RWPE2 (cell line): ENCODE data around the gene XRCC3.
A peak's percentile ranks its signal among the peaks of the same experiment; 100 is the strongest.

Experiments used
- ATAC-seq: fragments of 200-7000 bp; cut with Tn5 transposase; 3 replicates; pipeline ENCODE4 v1.9.1; 2021; ENCODE audit warnings: low read depth
- DNase-seq: peaks from one replicate; pipeline ENCODE4 v3.0.0-alpha.2; 2020; ENCODE audit warnings: low spot score
- H3K27ac ChIP-seq: fragments of 450-650 bp; 2 replicates; pipeline ENCODE4 v1.5.1; 2017; ENCODE audit warnings: mild to moderate bottlenecking; ENCODE audit not compliant: poor library complexity, severe bottlenecking
- H3K27me3 ChIP-seq: fragments of 250-450 bp; sonication (Bioruptor Pico); 2 replicates; pipeline ENCODE4 v1.5.1; 2021; ENCODE audit warnings: mild to moderate bottlenecking, moderate library complexity; ENCODE audit not compliant: insufficient read depth, poor library complexity, severe bottlenecking
- H3K36me3 ChIP-seq: fragments of 250-450 bp; sonication (Bioruptor Pico); 2 replicates; pipeline ENCODE4 v1.5.1; 2020; ENCODE audit warnings: low read depth, mild to moderate bottlenecking, moderate library complexity
- H3K4me1 ChIP-seq: fragments of 250-450 bp; sonication (Bioruptor Pico); 2 replicates; pipeline ENCODE4 v1.5.1; 2021; ENCODE audit warnings: mild to moderate bottlenecking, moderate library complexity; ENCODE audit not compliant: insufficient read depth, poor library complexity, severe bottlenecking
- H3K4me3 ChIP-seq: fragments of 250-450 bp; sonication (Bioruptor Pico); 2 replicates; pipeline ENCODE4 v1.5.1; 2021; ENCODE audit warnings: mild to moderate bottlenecking, moderate library complexity; ENCODE audit not compliant: severe bottlenecking
- H3K9me3 ChIP-seq: fragments of 250-450 bp; sonication (Bioruptor Pico); 2 replicates; pipeline ENCODE4 v1.5.1; 2021; ENCODE audit warnings: mild to moderate bottlenecking, moderate library complexity; ENCODE audit not compliant: severe bottlenecking
- CTCF ChIP-seq: fragments of 450-650 bp; IDR thresholded peaks from one replicate; pipeline ENCODE4 v1.5.1; 2017; ENCODE audit warnings: mild to moderate bottlenecking, moderate library complexity; ENCODE audit not compliant: poor library complexity, severe bottlenecking

Gene XRCC3

GRCh38 chr14:103730490-103731035 is 15.3 kb upstream of the XRCC3 start:
- TF ChIP-seq CTCF: no peak
- ATAC-seq: no peak
- Histone ChIP-seq H3K9me3 (no peaks in the 10 kb centered on the region), H3K4me1 (no peaks in the 10 kb centered on the region), H3K36me3 (peaks cover 78% of the 10 kb centered on the region), H3K27me3 (no peaks in the 10 kb centered on the region), H3K4me3 (no peak overlapping the region), H3K27ac (no peak overlapping the region)
- no peak for DNase-seq

- no peak overlapping the region for H3K27ac ChIP-seq
- DNase-seq: peak; percentile 69
- no peak overlapping the region for H3K4me3 ChIP-seq
- H3K9me3 ChIP-seq: no peaks in the 10 kb centered on the region
- no peak for TF ChIP-seq CTCF
- no peak; the same call in 2 of the 3 replicates for ATAC-seq
- peaks cover 82% of the 10 kb centered on the region for H3K36me3 ChIP-seq
- H3K27me3 ChIP-seq: no peaks in the 10 kb centered on the region
- no peaks in the 10 kb centered on the region for H3K4me1 ChIP-seq
These were observed 14.5 kb upstream of the XRCC3 start for GRCh38 chr14:103729496-103730448.

- Histone ChIP-seq H3K4me3 (no peak overlapping the region), H3K4me1 (no peaks in the 10 kb centered on the region), H3K36me3 (peaks cover 76% of the 10 kb centered on the region), H3K9me3 (no peaks in the 10 kb centered on the region), H3K27ac (no peak overlapping the region), H3K27me3 (no peaks in the 10 kb centered on the region)
- TF ChIP-seq CTCF: no peak
- ATAC-seq: no peak
- no peak for DNase-seq
These were observed 13.5 kb upstream of the XRCC3 start for GRCh38 chr14:103728721-103729120.

DNA sequence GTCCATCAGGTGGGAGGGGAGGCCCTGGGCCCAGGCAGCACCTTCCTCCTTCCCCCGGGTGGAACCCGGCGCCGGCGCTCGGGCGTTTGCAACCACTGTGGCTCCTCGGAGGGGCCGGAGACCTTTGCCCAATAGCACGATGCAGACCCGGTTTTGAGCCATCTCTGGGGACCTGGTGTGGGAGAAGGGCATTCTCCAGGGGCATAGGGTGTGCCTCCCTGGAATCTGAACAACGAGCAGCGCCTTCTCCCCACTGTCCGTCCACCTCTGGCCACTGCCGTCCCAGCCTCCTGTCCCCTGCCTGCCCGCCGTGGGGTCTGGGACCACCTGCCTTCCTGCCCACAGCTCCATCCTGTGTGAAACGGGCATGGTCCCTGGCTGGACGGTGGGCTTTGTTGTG is 12.9 kb upstream of the XRCC3 start:
- no peak overlapping the region for H3K4me3 ChIP-seq
- H3K4me1 ChIP-seq: no peaks in the 10 kb centered on the region
- no peak for ATAC-seq
- no peak overlapping the region for H3K27ac ChIP-seq
- H3K27me3 ChIP-seq: no peaks in the 10 kb centered on the region
- no peak for DNase-seq
- H3K9me3 ChIP-seq: no peaks in the 10 kb centered on the region
- no peak for TF ChIP-seq CTCF
- H3K36me3 ChIP-seq: peaks cover 70% of the 10 kb centered on the region
